Activated CD4-positive, alpha-beta T cell treated with anti-CD3 and anti-CD28 coated beads, Interleukin-2, amount 10 ng/mL, durations not matched to agents 7 days and 5 days (primary cell): ENCODE data around the gene COL5A1. TPM values are rescaled to one million over a fixed set of nuclear protein-coding genes. Genes with fewer than 3 reads are reported as not detected.

Experiments
- CTCF ChIA-PET: fragments of 350-600 bp; sonication (Branson Sonifier 250); formaldehyde crosslinking; loops from one replicate; lab custom pipeline; 2021; ENCODE audit warnings: antibody characterized with exemption; lab: Charles Lee
- POLR2A ChIA-PET: fragments of 350-600 bp; sonication (Branson Sonifier 250); formaldehyde crosslinking; loops from one replicate; lab custom pipeline; 2021; ENCODE audit warnings: antibody characterized with exemption; lab: Charles Lee
- DNase-seq: peaks from one replicate; pipeline ENCODE4 v3.0.0-alpha.2; 2020
- H3K27ac Mint-ChIP-seq: one replicate; pipeline ENCODE4 v1.8.0; 2021; ENCODE audit warnings: mild to moderate bottlenecking, moderate library complexity, mixed read lengths
- H3K27me3 Mint-ChIP-seq: one replicate; pipeline ENCODE4 v1.8.0; 2021; ENCODE audit warnings: mixed read lengths
- H3K36me3 Mint-ChIP-seq: one replicate; pipeline ENCODE4 v1.8.0; 2021; ENCODE audit warnings: low read depth, mixed read lengths
- H3K4me1 Mint-ChIP-seq: one replicate; pipeline ENCODE4 v1.8.0; 2021; ENCODE audit warnings: mixed read lengths
- H3K4me3 Mint-ChIP-seq: one replicate; pipeline ENCODE4 v1.8.0; 2021; ENCODE audit warnings: mild to moderate bottlenecking, moderate library complexity, mixed read lengths
- H3K9me3 Mint-ChIP-seq: one replicate; pipeline ENCODE4 v1.8.0; 2021; ENCODE audit warnings: mixed read lengths
- total RNA-seq, 2 experiments: library from RNA; stranded (reverse); gene quantifications; one replicate each; pipeline ENCODE4 v1.2.3, GENCODE V29; 2021

COL5A1 gene
- total RNA-seq, 2 experiments from 2014 or later = 0.15 to 0.30 TPM

GRCh38 chr9:134781591-134782302 is 140.1 kb downstream of the COL5A1 start:
- H3K27me3 Mint-ChIP-seq = no peaks in the 10 kb centered on the region
- no peaks in the 10 kb centered on the region for H3K36me3 Mint-ChIP-seq
- no peaks in the 10 kb centered on the region for H3K4me1 Mint-ChIP-seq
- POLR2A ChIA-PET = no interaction called here
- H3K27ac Mint-ChIP-seq = no peak overlapping the region
- no peaks in the 10 kb centered on the region for H3K9me3 Mint-ChIP-seq
- DNase-seq = no peak
- CTCF ChIA-PET = no interaction called here
- H3K4me3 Mint-ChIP-seq = no peak overlapping the region

GRCh38 chr9:134782921-134783698 is 141.5 kb downstream of the COL5A1 start:
- no peaks in the 10 kb centered on the region for H3K27me3 Mint-ChIP-seq
- H3K27ac Mint-ChIP-seq = no peak overlapping the region
- no peaks in the 10 kb centered on the region for H3K36me3 Mint-ChIP-seq
- no peak for DNase-seq
- ChIA-PET POLR2A (no interaction called here), CTCF (no interaction called here)
- H3K9me3 Mint-ChIP-seq = no peaks in the 10 kb centered on the region
- no peak overlapping the region for H3K4me3 Mint-ChIP-seq
- H3K4me1 Mint-ChIP-seq = no peaks in the 10 kb centered on the region

- Mint-ChIP-seq H3K27me3 (no peaks in the 10 kb centered on the region), H3K36me3 (no peaks in the 10 kb centered on the region), H3K4me1 (no peaks in the 10 kb centered on the region), H3K27ac (no peak overlapping the region), H3K4me3 (no peak overlapping the region), H3K9me3 (no peaks in the 10 kb centered on the region)
- DNase-seq = no peak
- ChIA-PET POLR2A (no interaction called here), CTCF (interaction anchor here (0.6 kb wide), 1 partner anchor 32 kb away, joined by 4 read pairs; no protein-coding TSS in a partner anchor)
Measured at GRCh38 chr9:134783699-134784039, 142.1 kb downstream of the COL5A1 start.

- ChIA-PET CTCF (no interaction called here), POLR2A (no interaction called here)
- Mint-ChIP-seq H3K27me3 (no peaks in the 10 kb centered on the region), H3K36me3 (no peaks in the 10 kb centered on the region), H3K4me1 (no peaks in the 10 kb centered on the region), H3K4me3 (no peak overlapping the region), H3K9me3 (no peaks in the 10 kb centered on the region), H3K27ac (no peak overlapping the region)
- no peak for DNase-seq
Measured at GRCh38 chr9:134784577-134785305, 143.1 kb downstream of the COL5A1 start.

GRCh38 chr9:134785325-134786108 is 143.9 kb downstream of the COL5A1 start:
- Mint-ChIP-seq H3K9me3 (no peaks in the 10 kb centered on the region), H3K4me3 (no peak overlapping the region), H3K27ac (no peak overlapping the region), H3K4me1 (no peaks in the 10 kb centered on the region), H3K36me3 (no peaks in the 10 kb centered on the region), H3K27me3 (no peaks in the 10 kb centered on the region)
- CTCF ChIA-PET = no interaction called here
- no peak for DNase-seq
- POLR2A ChIA-PET = interaction anchor here (0.5 kb wide), 1 partner anchor 88 kb away, joined by 3 read pairs; no protein-coding TSS in a partner anchor

- Mint-ChIP-seq H3K27ac (no peak overlapping the region), H3K36me3 (no peaks in the 10 kb centered on the region), H3K27me3 (no peaks in the 10 kb centered on the region), H3K4me3 (no peak overlapping the region), H3K4me1 (no peaks in the 10 kb centered on the region), H3K9me3 (no peaks in the 10 kb centered on the region)
- ChIA-PET POLR2A (no interaction called here), CTCF (interaction anchor here (0.6 kb wide), 1 partner anchor 855 kb away, joined by 3 read pairs; no protein-coding TSS in a partner anchor)
- no peak for DNase-seq
Measured at GRCh38 chr9:134787601-134788531, 146.3 kb downstream of the COL5A1 start.

- Mint-ChIP-seq H3K27me3 (no peaks in the 10 kb centered on the region), H3K9me3 (no peaks in the 10 kb centered on the region), H3K36me3 (no peaks in the 10 kb centered on the region), H3K4me1 (no peaks in the 10 kb centered on the region), H3K4me3 (no peak overlapping the region), H3K27ac (no peak overlapping the region)
- CTCF ChIA-PET = no interaction called here
- no peak for DNase-seq
- POLR2A ChIA-PET = no interaction called here
Measured at GRCh38 chr9:134789168-134789567, 147.6 kb downstream of the COL5A1 start.

- Mint-ChIP-seq H3K9me3 (no peaks in the 10 kb centered on the region), H3K36me3 (no peaks in the 10 kb centered on the region), H3K27ac (no peak overlapping the region), H3K4me3 (no peak overlapping the region), H3K4me1 (no peaks in the 10 kb centered on the region), H3K27me3 (peaks cover 5% of the 10 kb centered on the region)
- no peak for DNase-seq
- CTCF ChIA-PET = interaction anchor here (0.6 kb wide), 1 partner anchor 154 kb away, joined by 3 read pairs; no protein-coding TSS in a partner anchor
- POLR2A ChIA-PET = no interaction called here
Measured at GRCh38 chr9:134791009-134791408, 149.4 kb downstream of the COL5A1 start.

GRCh38 chr9:134792627-134793026 is 151.0 kb downstream of the COL5A1 start:
- no peaks in the 10 kb centered on the region for H3K36me3 Mint-ChIP-seq
- H3K9me3 Mint-ChIP-seq = no peaks in the 10 kb centered on the region
- ChIA-PET POLR2A (no interaction called here), CTCF (no interaction called here)
- no peak overlapping the region for H3K4me3 Mint-ChIP-seq
- no peaks in the 10 kb centered on the region for H3K4me1 Mint-ChIP-seq
- H3K27ac Mint-ChIP-seq = no peak overlapping the region
- DNase-seq = no peak
- peaks cover 5% of the 10 kb centered on the region for H3K27me3 Mint-ChIP-seq

GRCh38 chr9:134793288-134794188 is 151.9 kb downstream of the COL5A1 start:
- CTCF ChIA-PET = no interaction called here

More at GRCh38 chr9:134793288-134794188, 151.9 kb downstream of the COL5A1 start:
- Mint-ChIP-seq H3K4me3 (no peak overlapping the region), H3K27me3 (peaks cover 5% of the 10 kb centered on the region), H3K36me3 (no peaks in the 10 kb centered on the region), H3K27ac (no peak overlapping the region), H3K9me3 (no peaks in the 10 kb centered on the region), H3K4me1 (no peaks in the 10 kb centered on the region)
- no peak for DNase-seq
- POLR2A ChIA-PET = no interaction called here
